ENCODE results near the gene NME7.

DNA sequence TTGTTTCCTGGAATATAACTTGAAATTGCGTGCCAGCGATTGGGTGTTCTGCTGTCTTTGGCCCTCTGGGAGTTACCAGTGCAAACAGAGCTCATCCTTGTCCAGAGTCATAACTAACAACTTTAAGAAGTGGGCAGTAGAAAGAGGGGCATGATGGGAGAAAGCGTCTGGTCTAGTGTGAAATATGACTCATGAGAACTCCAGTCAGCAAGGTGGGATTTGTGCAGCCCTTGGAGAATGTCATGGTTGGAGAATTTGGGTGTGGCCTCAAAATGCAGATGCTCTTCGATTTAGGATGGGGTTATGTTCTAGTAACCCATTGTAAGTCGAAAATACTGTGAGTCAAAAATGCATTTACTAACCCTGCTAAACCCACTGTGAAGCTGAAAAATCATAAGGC, 248.2 kb downstream of the NME7 start:
- TF ChIP-seq, protein P1, sequence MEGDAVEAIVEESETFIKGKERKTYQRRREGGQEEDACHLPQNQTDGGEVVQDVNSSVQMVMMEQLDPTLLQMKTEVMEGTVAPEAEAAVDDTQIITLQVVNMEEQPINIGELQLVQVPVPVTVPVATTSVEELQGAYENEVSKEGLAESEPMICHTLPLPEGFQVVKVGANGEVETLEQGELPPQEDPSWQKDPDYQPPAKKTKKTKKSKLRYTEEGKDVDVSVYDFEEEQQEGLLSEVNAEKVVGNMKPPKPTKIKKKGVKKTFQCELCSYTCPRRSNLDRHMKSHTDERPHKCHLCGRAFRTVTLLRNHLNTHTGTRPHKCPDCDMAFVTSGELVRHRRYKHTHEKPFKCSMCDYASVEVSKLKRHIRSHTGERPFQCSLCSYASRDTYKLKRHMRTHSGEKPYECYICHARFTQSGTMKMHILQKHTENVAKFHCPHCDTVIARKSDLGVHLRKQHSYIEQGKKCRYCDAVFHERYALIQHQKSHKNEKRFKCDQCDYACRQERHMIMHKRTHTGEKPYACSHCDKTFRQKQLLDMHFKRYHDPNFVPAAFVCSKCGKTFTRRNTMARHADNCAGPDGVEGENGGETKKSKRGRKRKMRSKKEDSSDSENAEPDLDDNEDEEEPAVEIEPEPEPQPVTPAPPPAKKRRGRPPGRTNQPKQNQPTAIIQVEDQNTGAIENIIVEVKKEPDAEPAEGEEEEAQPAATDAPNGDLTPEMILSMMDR (IDR thresholded peaks at IDR 0.05; ENCODE audit: low read depth, low read length) = no peak
- no peak for TF ChIP-seq EZH2phosphoT487 (IDR thresholded peaks at IDR 0.05; ENCODE audit: low read depth)

Measured in OCI-LY3 (cell line).